ENCODE data around the gene LRMDA.

LRMDA gene

GRCh38 chr10:75486591-75486990 is 55.2 kb downstream of the LRMDA start:
- TF ChIP-seq CTCF (conservative IDR thresholded peaks at IDR 0.05): no peak
- no peak overlapping the region for H3K27ac ChIP-seq

GRCh38 chr10:75487087-75487754 is 55.8 kb downstream of the LRMDA start:
- H3K27ac ChIP-seq: no peak overlapping the region
- no peak for TF ChIP-seq CTCF (conservative IDR thresholded peaks at IDR 0.05)

GRCh38 chr10:75487755-75488125 is 56.3 kb downstream of the LRMDA start:
- TF ChIP-seq CTCF (conservative IDR thresholded peaks at IDR 0.05): no peak
- H3K27ac ChIP-seq: no peak overlapping the region

GRCh38 chr10:75492173-75492925 is 60.9 kb downstream of the LRMDA start:
- H3K27ac ChIP-seq: no peak overlapping the region
- no peak for TF ChIP-seq CTCF (conservative IDR thresholded peaks at IDR 0.05)

GRCh38 chr10:75493464-75493863 is 62.0 kb downstream of the LRMDA start:
- no peak overlapping the region for H3K27ac ChIP-seq
- TF ChIP-seq CTCF (conservative IDR thresholded peaks at IDR 0.05): no peak

GRCh38 chr10:75495434-75496190 is 64.2 kb downstream of the LRMDA start:
- no peak for TF ChIP-seq CTCF (conservative IDR thresholded peaks at IDR 0.05)
- H3K27ac ChIP-seq: no peak overlapping the region

GRCh38 chr10:75496191-75496567 is 64.8 kb downstream of the LRMDA start:
- H3K27ac ChIP-seq: no peak overlapping the region
- TF ChIP-seq CTCF (conservative IDR thresholded peaks at IDR 0.05): no peak

Data from VCaP (cell line).